CD8-positive, alpha-beta memory T cell (primary cell): ENCODE results near the gene TMCO2. TPM values are rescaled to one million over a fixed set of nuclear protein-coding genes. Genes with fewer than 3 reads are reported as not detected.
A peak's percentile ranks its signal among the peaks of the same experiment; 100 is the strongest.

ENCODE experiments used
- CTCF ChIA-PET: fragments of 350-600 bp; sonication (Branson Sonifier 250); formaldehyde crosslinking; loops from one replicate; lab custom pipeline; 2021; ENCODE audit warnings: antibody characterized with exemption; lab: Charles Lee
- POLR2A ChIA-PET: fragments of 350-600 bp; sonication (Branson Sonifier 250); formaldehyde crosslinking; loops from one replicate; lab custom pipeline; 2021; ENCODE audit warnings: antibody characterized with exemption; lab: Charles Lee
- DNase-seq, 5 donors: peaks; one replicate each; pipeline versions ENCODE4 v3.0.0 to v3.0.0-alpha.2; 2020 to 2022; ENCODE audit warnings: mixed read lengths in 1 of 5
- H3K27ac ChIP-seq: one replicate; pipeline ENCODE4 v1.7.0; 2013; ENCODE audit warnings: low read depth, mild to moderate bottlenecking, low read length, moderate library complexity
- H3K27me3 ChIP-seq: 2 replicates; pipeline ENCODE4 v1.7.0; 2013; ENCODE audit warnings: low read length, mild to moderate bottlenecking; ENCODE audit not compliant: insufficient read depth, poor library complexity, severe bottlenecking
- H3K36me3 ChIP-seq: 2 replicates; pipeline ENCODE4 v1.7.0; 2013; ENCODE audit warnings: mild to moderate bottlenecking, low read length, moderate library complexity; ENCODE audit not compliant: insufficient read depth
- H3K4me1 ChIP-seq: 2 replicates; pipeline ENCODE4 v1.7.0; 2013; ENCODE audit warnings: mild to moderate bottlenecking, low read length, moderate library complexity; ENCODE audit not compliant: insufficient read depth
- H3K4me3 ChIP-seq: 2 replicates; pipeline ENCODE4 v1.7.0; 2013; ENCODE audit warnings: mild to moderate bottlenecking, low read length
- H3K9me3 ChIP-seq: 2 replicates; pipeline ENCODE4 v1.7.0; 2013; ENCODE audit warnings: mild to moderate bottlenecking, low read length
- H3K27ac Mint-ChIP-seq, 8 donors: one replicate each; pipeline ENCODE4 v1.8.0; 2020 to 2021; ENCODE audit warnings: mixed read lengths in 8 of 8, mild to moderate bottlenecking in 6 of 8, inconsistent platforms in 3 of 8, moderate library complexity in 3 of 8
- H3K27me3 Mint-ChIP-seq, 2 donors: one replicate each; pipeline ENCODE4 v1.8.0; 2020 to 2021; ENCODE audit warnings: mixed read lengths in 2 of 2, mild to moderate bottlenecking in 1 of 2, moderate library complexity in 1 of 2
- H3K36me3 Mint-ChIP-seq, 3 donors: one replicate each; pipeline ENCODE4 v1.8.0; 2020 to 2021; ENCODE audit warnings: mixed read lengths in 3 of 3, inconsistent platforms in 1 of 3, mild to moderate bottlenecking in 1 of 3
- H3K4me1 Mint-ChIP-seq, 3 donors: one replicate each; pipeline ENCODE4 v1.8.0; 2020 to 2021; ENCODE audit warnings: mixed read lengths in 3 of 3, inconsistent platforms in 1 of 3, mild to moderate bottlenecking in 1 of 3
- H3K4me3 Mint-ChIP-seq, 7 donors: one replicate each; pipeline ENCODE4 v1.8.0; 2020 to 2021; ENCODE audit warnings: mixed read lengths in 7 of 7, mild to moderate bottlenecking in 6 of 7, moderate library complexity in 4 of 7, inconsistent platforms in 2 of 7
- H3K9me3 Mint-ChIP-seq, 5 donors: one replicate each; pipeline ENCODE4 v1.8.0; 2020 to 2022; ENCODE audit warnings: mixed read lengths in 5 of 5, mild to moderate bottlenecking in 3 of 5, moderate library complexity in 2 of 5, inconsistent platforms in 1 of 5
- polyA plus RNA-seq: library from polyadenylated mRNA; unstranded; fragments of 300-500 nt; fragmentation: Illumina TruSeq; gene quantifications from one replicate; pipeline ENCODE4 v1.2.3, GENCODE V29; 2021
- total RNA-seq, 2 experiments: library from RNA; stranded (reverse); gene quantifications; one replicate each; pipeline ENCODE4 v1.2.3, GENCODE V29; 2021

TMCO2 gene
- total and polyA plus RNA-seq, 3 experiments from 2014 or later, result not detected

- Histone ChIP-seq H3K9me3 (no peaks in the 10 kb centered on the region), H3K4me1 (peaks cover 16% of the 10 kb centered on the region), H3K4me3 (no peak overlapping the region), H3K27me3 (no peaks in the 10 kb centered on the region), H3K36me3 (no peaks in the 10 kb centered on the region), H3K27ac (no peak overlapping the region)
- Mint-ChIP-seq H3K9me3 (no peaks in the 10 kb centered on the region), H3K27ac (no peak overlapping the region), H3K27me3 (no peaks in the 10 kb centered on the region), H3K36me3 (no peaks in the 10 kb centered on the region), H3K4me1 (peaks cover 8 to 19% (median 15%) of the 10 kb centered on the region in 3 donors), H3K4me3 (no peak overlapping the region)
- no peak for DNase-seq
- ChIA-PET POLR2A (no interaction called here), CTCF (interaction anchor here (0.6 kb wide), 1 partner anchor 26 kb away, joined by 3 read pairs; no protein-coding TSS in a partner anchor)
These were observed 2.1 kb upstream of the TMCO2 start for GRCh38 chr1:40245686-40246085.

GRCh38 chr1:40248412-40248811 lies 675 bp downstream of the TMCO2 start:
- Histone ChIP-seq H3K9me3 (no peaks in the 10 kb centered on the region), H3K4me1 (no peaks in the 10 kb centered on the region), H3K4me3 (no peak overlapping the region), H3K27me3 (no peaks in the 10 kb centered on the region), H3K27ac (no peak overlapping the region), H3K36me3 (no peaks in the 10 kb centered on the region)
- Mint-ChIP-seq H3K36me3 (no peaks in the 10 kb centered on the region), H3K27ac (no peak overlapping the region), H3K27me3 (no peaks in the 10 kb centered on the region), H3K4me3 (no peak overlapping the region), H3K9me3 (no peaks in the 10 kb centered on the region), H3K4me1 (peaks cover 8 to 22% (median 9%) of the 10 kb centered on the region in 3 donors)
- POLR2A ChIA-PET, result no interaction called here
- no peak for DNase-seq
- CTCF ChIA-PET, result interaction anchor here (1.3 kb wide), 1 partner anchor 9 kb away, joined by 3 read pairs; no protein-coding TSS in a partner anchor

- Mint-ChIP-seq H3K9me3 (no peaks in the 10 kb centered on the region), H3K4me3 (peak overlapping the region in 2 of 7 donors; percentile 27 to 35), H3K4me1 (peaks cover 20 to 39% (median 25%) of the 10 kb centered on the region in 3 donors), H3K36me3 (peaks cover 0 to 6% (median 0%) of the 10 kb centered on the region in 3 donors), H3K27ac (peak overlapping the region in 4 of 8 donors; percentile 38 to 64 (median 47)), H3K27me3 (no peaks in the 10 kb centered on the region)
- H3K4me1 ChIP-seq, result peaks cover 8% of the 10 kb centered on the region
- no peaks in the 10 kb centered on the region for H3K36me3 ChIP-seq
- H3K9me3 ChIP-seq, result no peaks in the 10 kb centered on the region
- H3K27me3 ChIP-seq, result no peaks in the 10 kb centered on the region
- no peak overlapping the region for H3K27ac ChIP-seq
- ChIA-PET POLR2A (no interaction called here), CTCF (interaction anchor here (1.9 kb wide), 1 partner anchor 64 kb away, joined by 6 read pairs; no protein-coding TSS in a partner anchor)
- DNase-seq, result no peak
- no peak overlapping the region for H3K4me3 ChIP-seq
These were observed 3.7 kb downstream of the TMCO2 start for GRCh38 chr1:40251456-40251855.

DNA sequence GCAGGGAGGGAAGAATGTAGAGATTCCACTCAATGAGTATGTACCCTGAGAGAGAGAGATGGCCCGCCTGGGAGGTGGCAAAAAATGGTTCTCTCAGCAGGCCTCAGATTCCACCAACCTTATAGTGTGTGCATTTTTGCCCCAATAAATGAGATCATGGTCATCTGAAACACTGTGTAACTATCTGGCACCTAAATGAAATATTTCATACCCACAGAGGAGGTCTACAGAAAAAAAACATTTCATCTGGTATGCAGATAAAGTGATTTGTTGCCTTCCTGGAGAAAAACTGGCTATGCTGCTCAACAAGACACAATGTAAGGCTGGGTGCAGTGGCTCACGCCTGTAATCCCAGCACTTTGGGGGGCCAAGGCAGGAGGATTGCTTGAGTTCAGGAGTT lies 4.9 kb downstream of the TMCO2 start:
- ChIA-PET POLR2A (no interaction called here), CTCF (no interaction called here)
- Histone ChIP-seq H3K36me3 (no peaks in the 10 kb centered on the region), H3K27ac (no peak overlapping the region), H3K4me3 (no peak overlapping the region), H3K27me3 (no peaks in the 10 kb centered on the region), H3K4me1 (peaks cover 15% of the 10 kb centered on the region), H3K9me3 (no peaks in the 10 kb centered on the region)
- H3K27me3 Mint-ChIP-seq, result peaks cover 0 to under 1% of the 10 kb centered on the region in 2 donors
- H3K4me3 Mint-ChIP-seq, result no peak overlapping the region
- no peaks in the 10 kb centered on the region for H3K9me3 Mint-ChIP-seq
- peaks cover 0 to 6% (median 5%) of the 10 kb centered on the region in 3 donors for H3K36me3 Mint-ChIP-seq
- DNase-seq, result no peak
- H3K4me1 Mint-ChIP-seq, result peaks cover 28 to 49% (median 36%) of the 10 kb centered on the region in 3 donors
- H3K27ac Mint-ChIP-seq, result peak overlapping the region in 1 of 8 donors; percentile 33

DNA sequence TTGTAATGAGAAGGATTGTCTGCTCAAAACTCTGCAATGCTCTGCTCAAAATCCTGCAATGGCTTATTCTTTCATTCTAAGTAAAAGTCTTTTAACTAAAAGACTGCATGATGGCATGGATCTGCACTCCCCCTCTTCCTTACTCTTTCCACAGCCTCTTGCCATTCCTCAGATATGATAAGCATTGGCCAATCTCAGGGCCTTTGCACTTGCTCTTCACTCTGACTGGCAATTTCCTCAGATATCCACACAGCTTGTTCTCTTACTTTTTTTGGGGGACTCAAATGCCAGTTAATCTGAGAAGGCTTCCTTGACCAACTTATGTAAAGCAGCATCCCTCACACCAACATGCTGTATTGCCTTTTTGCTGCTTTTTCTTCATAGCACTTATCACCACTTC lies 7.5 kb downstream of the TMCO2 start:
- peaks cover 0 to 18% (median 6%) of the 10 kb centered on the region in 3 donors for H3K36me3 Mint-ChIP-seq
- H3K27ac Mint-ChIP-seq, result peak overlapping the region in 1 of 8 donors; percentile 100
- Histone ChIP-seq H3K27me3 (no peaks in the 10 kb centered on the region), H3K4me3 (no peak overlapping the region), H3K36me3 (peaks cover under 1% of the 10 kb centered on the region), H3K4me1 (peaks cover 22% of the 10 kb centered on the region), H3K27ac (no peak overlapping the region), H3K9me3 (no peaks in the 10 kb centered on the region)
- CTCF ChIA-PET, result interaction anchor here (1.5 to 3.3 kb wide), 2 partner anchors 14 to 60 kb away, joined by 3 to 11 read pairs; no protein-coding TSS in a partner anchor
- H3K27me3 Mint-ChIP-seq, result peaks cover 0 to 3% of the 10 kb centered on the region in 2 donors
- POLR2A ChIA-PET, result no interaction called here
- DNase-seq, result no peak
- no peak overlapping the region for H3K4me3 Mint-ChIP-seq
- no peaks in the 10 kb centered on the region for H3K9me3 Mint-ChIP-seq
- peaks cover 43 to 64% (median 50%) of the 10 kb centered on the region in 3 donors for H3K4me1 Mint-ChIP-seq

DNA sequence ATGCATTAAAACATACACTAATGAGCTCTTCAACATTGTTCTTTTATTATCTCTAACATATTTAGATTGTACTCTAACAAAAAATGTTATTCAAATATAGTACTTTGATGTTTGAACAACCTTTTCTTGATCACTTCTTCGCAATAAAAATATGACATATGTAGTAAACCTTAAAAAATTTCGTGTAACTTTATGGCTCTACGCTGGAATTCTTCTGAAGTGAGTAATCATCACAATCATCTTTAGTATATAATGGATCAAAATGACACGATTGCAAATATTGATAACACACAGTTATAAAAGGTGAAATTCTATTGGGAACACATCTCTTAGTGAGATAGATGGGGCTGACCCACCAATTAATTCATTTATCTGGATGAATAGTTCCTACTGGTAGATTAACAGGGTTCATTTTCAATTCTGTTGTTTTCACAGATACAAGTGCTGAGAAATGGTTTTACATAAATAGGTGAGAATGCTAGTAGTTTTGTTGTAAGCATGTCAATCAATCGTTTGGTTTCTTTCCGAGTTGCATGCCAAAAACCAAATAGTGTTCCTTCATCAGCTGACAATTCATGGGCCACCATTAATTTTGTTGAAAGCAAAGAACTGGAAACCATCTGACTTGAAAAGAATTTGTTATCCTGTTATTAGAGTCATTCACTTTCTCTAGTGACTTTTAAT lies 8.8 kb downstream of the TMCO2 start:
- H3K36me3 ChIP-seq, result peaks cover 14% of the 10 kb centered on the region
- Mint-ChIP-seq H3K4me1 (peaks cover 44 to 65% (median 57%) of the 10 kb centered on the region in 3 donors), H3K9me3 (no peaks in the 10 kb centered on the region), H3K4me3 (peak overlapping the region; percentile 96 to 100 (median 98)), H3K36me3 (peaks cover 0 to 31% (median 12%) of the 10 kb centered on the region in 3 donors), H3K27ac (peak overlapping the region; percentile 99 to 100 (median 100)), H3K27me3 (peaks cover 0 to 3% of the 10 kb centered on the region in 2 donors)
- H3K27me3 ChIP-seq, result no peaks in the 10 kb centered on the region
- H3K9me3 ChIP-seq, result no peaks in the 10 kb centered on the region
- peaks cover 25% of the 10 kb centered on the region for H3K4me1 ChIP-seq
- H3K27ac ChIP-seq, result peak overlapping the region; percentile 99
- no peak for DNase-seq
- ChIA-PET POLR2A (no interaction called here), CTCF (interaction anchor here (1.0 to 3.3 kb wide), 5 partner anchors 9 to 82 kb away, joined by 3 to 11 read pairs (median 3); partner anchors contain the start of gene TMCO2)
- peak overlapping the region; percentile 76 for H3K4me3 ChIP-seq

DNA sequence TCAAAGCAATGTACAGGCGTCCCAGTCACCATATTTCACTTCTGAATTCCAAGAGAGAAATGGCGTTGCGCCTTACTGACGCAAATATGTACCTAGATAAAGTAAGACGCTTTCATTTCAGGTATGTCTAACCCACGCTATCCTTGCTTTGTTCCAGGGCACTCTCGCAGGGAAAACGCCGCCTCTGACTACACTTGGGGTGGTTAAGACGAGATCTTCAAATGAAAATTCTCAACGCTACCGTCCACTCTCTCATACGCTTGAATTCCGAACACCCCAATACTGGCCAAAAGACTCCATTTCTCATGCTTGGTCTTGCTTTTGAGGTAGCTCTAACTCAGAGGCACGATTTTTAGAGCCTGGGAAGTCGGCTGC lies 9.6 kb downstream of the TMCO2 start:
- Histone ChIP-seq H3K27me3 (no peaks in the 10 kb centered on the region), H3K27ac (peak overlapping the region; percentile 99), H3K4me1 (peaks cover 25% of the 10 kb centered on the region), H3K4me3 (peak overlapping the region; percentile 76), H3K9me3 (no peaks in the 10 kb centered on the region), H3K36me3 (peaks cover 21% of the 10 kb centered on the region)
- peaks cover 0 to 3% of the 10 kb centered on the region in 2 donors for H3K27me3 Mint-ChIP-seq
- peaks cover 0 to 37% (median 17%) of the 10 kb centered on the region in 3 donors for H3K36me3 Mint-ChIP-seq
- peaks cover 43 to 66% (median 58%) of the 10 kb centered on the region in 3 donors for H3K4me1 Mint-ChIP-seq
- DNase-seq, result peak in 1 of 5 donors; percentile 1
- H3K27ac Mint-ChIP-seq, result peak overlapping the region; percentile 99 to 100 (median 100)
- ChIA-PET CTCF (interaction anchor here (0.9 to 3.3 kb wide), 5 partner anchors 9 to 81 kb away, joined by 3 to 11 read pairs (median 3); partner anchors contain the start of gene TMCO2), POLR2A (interaction anchor here (0.6 to 1.3 kb wide), 3 partner anchors 16 to 250 kb away, joined by 3 to 12 read pairs (median 4); partner anchors contain the start of gene CAP1)
- no peaks in the 10 kb centered on the region for H3K9me3 Mint-ChIP-seq
- H3K4me3 Mint-ChIP-seq, result peak overlapping the region; percentile 96 to 100 (median 98)
